ENCODE results near the gene YWHAG. TPM values are rescaled to one million over a fixed set of nuclear protein-coding genes. Genes with fewer than 3 reads are reported as not detected.
A peak's percentile ranks its signal among the peaks of the same experiment; 100 is the strongest.

YWHAG gene
- total RNA-seq, 1 experiment from 2014 or later = 192 TPM

DNA sequence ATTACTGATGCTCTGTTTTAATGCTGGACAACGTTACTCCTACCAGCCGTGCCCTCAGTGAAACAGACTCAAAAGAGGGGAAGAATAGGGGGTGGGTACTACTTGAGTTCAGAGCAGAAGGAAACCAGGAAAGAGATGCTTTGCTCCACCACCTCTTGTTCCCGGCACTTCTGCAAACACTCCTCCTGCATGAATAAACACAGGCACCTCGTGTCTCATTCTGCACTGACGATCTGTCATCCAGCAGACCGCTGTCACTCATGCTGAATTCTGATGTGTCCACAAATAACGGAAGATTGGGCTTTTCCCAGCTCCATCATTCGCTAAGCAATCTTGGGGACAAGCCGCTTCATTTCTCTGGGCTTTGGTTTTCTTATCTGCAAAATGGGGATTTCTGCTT is 26.7 kb downstream of the YWHAG start (continued):
- TF ChIP-seq STAT6 (CRISPR knock-in tag; conservative IDR thresholded peaks at IDR 0.05; ENCODE audit: low read depth) (no peak), MXD4 (CRISPR knock-in tag; IDR thresholded peaks at IDR 0.05; ENCODE audit: borderline replicate concordance) (no peak), ZSCAN18 (CRISPR knock-in tag; IDR thresholded peaks at IDR 0.05) (no peak), ARID4B (CRISPR knock-in tag; IDR thresholded peaks at IDR 0.05; ENCODE audit: borderline replicate concordance) (no peak), GTF2I (CRISPR knock-in tag; conservative IDR thresholded peaks at IDR 0.05) (no peak), FOXP1 (CRISPR knock-in tag; IDR thresholded peaks at IDR 0.05; ENCODE audit: borderline replicate concordance) (no peak), TEAD4 (CRISPR knock-in tag; IDR thresholded peaks at IDR 0.05) (no peak), HMGA2 (CRISPR knock-in tag; IDR thresholded peaks at IDR 0.05) (no peak)
- TF ChIP-seq, protein P1, sequence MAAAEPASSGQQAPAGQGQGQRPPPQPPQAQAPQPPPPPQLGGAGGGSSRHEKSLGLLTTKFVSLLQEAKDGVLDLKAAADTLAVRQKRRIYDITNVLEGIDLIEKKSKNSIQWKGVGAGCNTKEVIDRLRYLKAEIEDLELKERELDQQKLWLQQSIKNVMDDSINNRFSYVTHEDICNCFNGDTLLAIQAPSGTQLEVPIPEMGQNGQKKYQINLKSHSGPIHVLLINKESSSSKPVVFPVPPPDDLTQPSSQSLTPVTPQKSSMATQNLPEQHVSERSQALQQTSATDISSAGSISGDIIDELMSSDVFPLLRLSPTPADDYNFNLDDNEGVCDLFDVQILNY (CRISPR knock-in tag; IDR thresholded peaks at IDR 0.05) = no peak
- TF ChIP-seq, protein P2, sequence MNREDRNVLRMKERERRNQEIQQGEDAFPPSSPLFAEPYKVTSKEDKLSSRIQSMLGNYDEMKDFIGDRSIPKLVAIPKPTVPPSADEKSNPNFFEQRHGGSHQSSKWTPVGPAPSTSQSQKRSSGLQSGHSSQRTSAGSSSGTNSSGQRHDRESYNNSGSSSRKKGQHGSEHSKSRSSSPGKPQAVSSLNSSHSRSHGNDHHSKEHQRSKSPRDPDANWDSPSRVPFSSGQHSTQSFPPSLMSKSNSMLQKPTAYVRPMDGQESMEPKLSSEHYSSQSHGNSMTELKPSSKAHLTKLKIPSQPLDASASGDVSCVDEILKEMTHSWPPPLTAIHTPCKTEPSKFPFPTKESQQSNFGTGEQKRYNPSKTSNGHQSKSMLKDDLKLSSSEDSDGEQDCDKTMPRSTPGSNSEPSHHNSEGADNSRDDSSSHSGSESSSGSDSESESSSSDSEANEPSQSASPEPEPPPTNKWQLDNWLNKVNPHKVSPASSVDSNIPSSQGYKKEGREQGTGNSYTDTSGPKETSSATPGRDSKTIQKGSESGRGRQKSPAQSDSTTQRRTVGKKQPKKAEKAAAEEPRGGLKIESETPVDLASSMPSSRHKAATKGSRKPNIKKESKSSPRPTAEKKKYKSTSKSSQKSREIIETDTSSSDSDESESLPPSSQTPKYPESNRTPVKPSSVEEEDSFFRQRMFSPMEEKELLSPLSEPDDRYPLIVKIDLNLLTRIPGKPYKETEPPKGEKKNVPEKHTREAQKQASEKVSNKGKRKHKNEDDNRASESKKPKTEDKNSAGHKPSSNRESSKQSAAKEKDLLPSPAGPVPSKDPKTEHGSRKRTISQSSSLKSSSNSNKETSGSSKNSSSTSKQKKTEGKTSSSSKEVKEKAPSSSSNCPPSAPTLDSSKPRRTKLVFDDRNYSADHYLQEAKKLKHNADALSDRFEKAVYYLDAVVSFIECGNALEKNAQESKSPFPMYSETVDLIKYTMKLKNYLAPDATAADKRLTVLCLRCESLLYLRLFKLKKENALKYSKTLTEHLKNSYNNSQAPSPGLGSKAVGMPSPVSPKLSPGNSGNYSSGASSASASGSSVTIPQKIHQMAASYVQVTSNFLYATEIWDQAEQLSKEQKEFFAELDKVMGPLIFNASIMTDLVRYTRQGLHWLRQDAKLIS (CRISPR knock-in tag; IDR thresholded peaks at IDR 0.05; ENCODE audit: borderline replicate concordance) = no peak

DNA sequence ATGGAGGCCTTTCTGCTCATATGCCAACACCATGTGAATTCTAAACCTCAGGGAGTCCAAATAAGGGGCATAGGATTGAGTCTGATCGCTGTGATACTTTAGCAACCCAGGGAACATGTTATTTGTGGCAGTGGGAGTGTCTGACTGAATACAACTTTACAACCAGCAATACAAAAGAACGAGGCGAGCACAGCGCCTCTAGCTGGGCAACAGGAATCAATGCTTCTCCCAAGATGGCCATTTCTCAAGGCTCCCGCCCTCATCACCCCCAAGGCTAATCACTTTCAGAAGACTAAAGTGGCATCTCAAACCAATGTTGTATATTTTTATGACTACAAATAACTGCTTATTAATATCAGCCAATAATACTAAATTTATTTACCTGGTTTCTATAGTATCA is 28.1 kb downstream of the YWHAG start:
- H3K27me3 Mint-ChIP-seq (ENCODE audit: low read depth) = no peaks in the 10 kb centered on the region
- peak overlapping the region; percentile 30; the same call in 1 of the 2 replicates for H3K27ac Mint-ChIP-seq
- DNase-seq (ENCODE audit: low spot score) (no peak), ATAC-seq (peak; percentile 61)
- H3K36me3 Mint-ChIP-seq = peaks cover 53% of the 10 kb centered on the region
- H3K4me1 Mint-ChIP-seq = peaks cover 14% of the 10 kb centered on the region
- ChIA-PET POLR2A (interaction anchor here (0.6 to 0.8 kb wide), 3 partner anchors 9 to 39 kb away, joined by 3 read pairs; no protein-coding TSS in a partner anchor), CTCF (interaction anchor here (0.5 to 0.6 kb wide), 2 partner anchors 19 to 269 kb away, joined by 3 to 5 read pairs; no protein-coding TSS in a partner anchor)
- TF ChIP-seq ZNF671 (CRISPR knock-in tag; IDR thresholded peaks at IDR 0.05) (no peak), ATF2 (CRISPR knock-in tag; IDR thresholded peaks at IDR 0.05; ENCODE audit: borderline replicate concordance, low read depth) (no peak)
- H3K9me3 Mint-ChIP-seq = no peaks in the 10 kb centered on the region
- H3K4me3 Mint-ChIP-seq = no peak overlapping the region
